C4-2B (cell line): ENCODE data around the gene TSACC.

Source experiments
- CTCF ChIP-seq: fragments of 450-650 bp; conservative IDR thresholded peaks from 2 replicates; pipeline ENCODE4 v1.5.1; 2017; ENCODE audit warnings: mild to moderate bottlenecking
- ZFX ChIP-seq: fragments of 450-650 bp; IDR thresholded peaks from 2 replicates; pipeline ENCODE4 v1.6.1; 2017

- TF ChIP-seq ZFX (no peak), CTCF (no peak)
Measured at GRCh38 chr1:156359973-156360372, 21.6 kb downstream of the TSACC start.
